ENCODE results near the gene PARVA. TPM values are rescaled to one million over a fixed set of nuclear protein-coding genes. Genes with fewer than 3 reads are reported as not detected.
A peak's percentile ranks its signal among the peaks of the same experiment; 100 is the strongest.

The PARVA gene
- polyA plus RNA-seq (2011; rRNA removed) (24.8 and 25.5 TPM in 2 replicates), polyA plus RNA-seq (2017; fragmentation: RNase III; extraction: RNeasy Plus Mini Kit Qiagen cat#74134 plus additional on column Dnase treatment) (26.1 to 29.2 TPM (median 26.9 TPM) in 3 replicates), polyA minus RNA-seq (2011; rRNA and poly(A)+ RNA removed) (25.5 and 26.8 TPM in 2 replicates)
- 11.6 and 13.6 TPM in 2 replicates for polyA plus RNA-seq (2012; cell fraction: cytosol; rRNA removed)
- 6.9 and 9.4 TPM in 2 replicates for polyA plus RNA-seq (2012; cell fraction: nucleus; rRNA removed)

GRCh38 chr11:12377106-12377823 is at the start of gene PARVA:
Gene PARVA, plus strand, starts transcription at chr11:12377571. Its CDS starts 77 bp downstream, at chr11:12377648.
- ChIA-PET POLR2A (interaction anchor here (0.6 to 1.5 kb wide), 17 partner anchors 9 to 516 kb away, joined by 3 to 8 read pairs (median 3); no protein-coding TSS in a partner anchor), CTCF (interaction anchor here (0.6 to 1.5 kb wide), 16 partner anchors 10 to 632 kb away, joined by 3 to 8 read pairs (median 4); partner anchors contain the start of gene RASSF10)
- H3K9me3 ChIP-seq: no peaks in the 10 kb centered on the region
- TF ChIP-seq PHF8 (IDR thresholded peaks at IDR 0.05; ENCODE audit: borderline replicate concordance, low read depth) (peak; percentile 75; the same call in 1 of the 2 replicates), KDM1A (IDR thresholded peaks at IDR 0.05; ENCODE audit: low read depth) (no peak), HMGXB4 (CRISPR knock-in tag; IDR thresholded peaks at IDR 0.05; ENCODE audit: borderline replicate concordance) (no peak), MAFK (IDR thresholded peaks at IDR 0.05; ENCODE audit: partially characterized antibody) (no peak), BCL3 (IDR thresholded peaks at IDR 0.05) (peak; percentile 76), RAD21 (conservative IDR thresholded peaks at IDR 0.05 in 1 of 2, IDR thresholded peaks at IDR 0.05 in 1 of 2) (no peak), JUN (IDR thresholded peaks at IDR 0.05) (peak in 1 of 2 experiments; percentile 83; a peak in 2 of 5 replicates), MAX (IDR thresholded peaks at IDR 0.05) (peak; percentile 48; the same call in 1 of the 2 replicates), POLR2A (IDR thresholded peaks at IDR 0.05; ENCODE audit: low read length) (peak; percentile 60), HOXB5 (CRISPR knock-in tag; IDR thresholded peaks at IDR 0.05) (no peak), E2F6 (IDR thresholded peaks at IDR 0.05; ENCODE audit: borderline replicate concordance, low read depth) (no peak)
- H3K4me2 ChIP-seq: peak within 1 kb of the TSS; percentile 91
- peak within 1 kb of the TSS; percentile 59 for H3K4me3 ChIP-seq
- 10% methylated on average over 40 of the region's 55 CpGs for WGBS (ENCODE audit: missing lambda C conversion rate)
- ATAC-seq (peak; percentile 88 to 89), DNase-seq (ENCODE audit: low read depth in 1 of 2, low spot score in 1 of 2) (peak; percentile 25 to 78), FAIRE-seq (no peak)
- H3K4me1 ChIP-seq: peaks cover 11% of the 10 kb centered on the region
- peak within 1 kb of the TSS; percentile 86 to 96 for H3K27ac ChIP-seq

GRCh38 chr11:12329169-12329568 is 48.2 kb upstream of the PARVA start:
- ChIA-PET CTCF (interaction anchor here (0.6 to 10.8 kb wide), 5 partner anchors 9 to 836 kb away, joined by 3 to 111 read pairs (median 65); no protein-coding TSS in a partner anchor), POLR2A (no interaction called here)
- Histone ChIP-seq H3K4me1 (peaks cover 8% of the 10 kb centered on the region; the same call in 1 of the 3 replicates), H3K4me3 (no peak overlapping the region), H3K9me3 (no peaks in the 10 kb centered on the region), H3K27ac (no peak overlapping the region), H3K4me2 (no peak overlapping the region)
- DNase-seq (ENCODE audit: low read depth in 1 of 2, low spot score in 1 of 2) (no peak), FAIRE-seq (no peak), ATAC-seq (no peak)
- WGBS (ENCODE audit: missing lambda C conversion rate): 89% methylated on average over 4 of the region's 4 CpGs
- TF ChIP-seq EP300 (IDR thresholded peaks at IDR 0.05): no peak
- TF ChIP-seq ATOH8 (CRISPR knock-in tag; IDR thresholded peaks at IDR 0.05; ENCODE audit: low read depth): no peak
- TF ChIP-seq TP53 (CRISPR knock-in tag; IDR thresholded peaks at IDR 0.05): no peak
- TF ChIP-seq E2F6 (IDR thresholded peaks at IDR 0.05; ENCODE audit: borderline replicate concordance, low read depth): no peak
- no peak for TF ChIP-seq NR3C1 (IDR thresholded peaks at IDR 0.05)
- no peak for TF ChIP-seq BCL3 (IDR thresholded peaks at IDR 0.05)
- no peak for TF ChIP-seq HDAC2 (IDR thresholded peaks at IDR 0.05)
- TF ChIP-seq RARB (CRISPR knock-in tag; IDR thresholded peaks at IDR 0.05): no peak
- no peak for TF ChIP-seq HOXB13 (CRISPR knock-in tag; IDR thresholded peaks at IDR 0.05; ENCODE audit: low read depth)
- no peak for TF ChIP-seq MAFK (IDR thresholded peaks at IDR 0.05; ENCODE audit: partially characterized antibody)
- no peak for TF ChIP-seq CTCF (IDR thresholded peaks at IDR 0.05)
- TF ChIP-seq NFE2L2 (conservative IDR thresholded peaks at IDR 0.05; ENCODE audit: low read length): no peak
- no peak for TF ChIP-seq CEBPB (IDR thresholded peaks at IDR 0.05)
- TF ChIP-seq EHMT2 (IDR thresholded peaks at IDR 0.05; ENCODE audit: low read depth): no peak
- TF ChIP-seq JUN (IDR thresholded peaks at IDR 0.05): no peak
- TF ChIP-seq USF2 (IDR thresholded peaks at IDR 0.05): no peak
- TF ChIP-seq RFX5 (IDR thresholded peaks at IDR 0.05): no peak

Data from A549 (cell line).